ENCODE measurements around the gene DDX10. TPM values are rescaled to one million over a fixed set of nuclear protein-coding genes. Genes with fewer than 3 reads are reported as not detected.
A peak's percentile ranks its signal among the peaks of the same experiment; 100 is the strongest.

Gene DDX10
- total RNA-seq, 2 experiments from 2014 or later, result 15.0 to 15.4 TPM

GRCh38 chr11:108947654-108948570 lies 283.0 kb downstream of the DDX10 start:
- Histone ChIP-seq H3K4me1 (ENCODE audit: insufficient read depth, low read length) (no peaks in the 10 kb centered on the region), H3K27me3 (ENCODE audit: control insufficient read depth in 1 of 2, insufficient read depth in 2 of 2, low read length in 2 of 2) (no peaks in the 10 kb centered on the region), H3K36me3 (ENCODE audit: insufficient read depth, low read length) (peaks cover 2% of the 10 kb centered on the region), H3K27ac (ENCODE audit: low read depth in 1 of 2, low read length in 2 of 2) (no peak overlapping the region), H3K4me3 (ENCODE audit: low read length) (no peak overlapping the region), H3K9me3 (ENCODE audit: control insufficient read depth in 1 of 2, insufficient read depth in 1 of 2, low read length in 2 of 2) (no peaks in the 10 kb centered on the region)
- intact Hi-C loops (cut with DNase I, micrococcal nuclease), result no loop called here
- H3K9me3 Mint-ChIP-seq, result peaks cover 14% of the 10 kb centered on the region
- peak in 1 of 14 experiments; percentile 41 for DNase-seq
- no peaks in the 10 kb centered on the region for H3K27me3 Mint-ChIP-seq
- no peak for TF ChIP-seq CTCF (IDR thresholded peaks at IDR 0.05)
- no peak overlapping the region for H3K27ac Mint-ChIP-seq
- POLR2A ChIA-PET, result no interaction called here
- no peaks in the 10 kb centered on the region for H3K4me1 Mint-ChIP-seq (ENCODE audit: low read depth)
- CTCF ChIA-PET, result no interaction called here
- H3K4me3 Mint-ChIP-seq, result no peak overlapping the region
- peaks cover 44% of the 10 kb centered on the region for H3K36me3 Mint-ChIP-seq (ENCODE audit: low read depth)
- no peak for ATAC-seq (ENCODE audit: poor library complexity)

- intact Hi-C loops (cut with DNase I, micrococcal nuclease), result no loop called here
- ChIA-PET POLR2A (no interaction called here), CTCF (no interaction called here)
- H3K9me3 ChIP-seq (ENCODE audit: control insufficient read depth in 1 of 2, insufficient read depth in 1 of 2, low read length in 2 of 2), result no peaks in the 10 kb centered on the region
- H3K36me3 ChIP-seq (ENCODE audit: insufficient read depth, low read length), result no peaks in the 10 kb centered on the region
- H3K4me1 ChIP-seq (ENCODE audit: insufficient read depth, low read length), result no peaks in the 10 kb centered on the region
- no peaks in the 10 kb centered on the region for H3K9me3 Mint-ChIP-seq
- no peak overlapping the region for H3K4me3 Mint-ChIP-seq
- TF ChIP-seq CTCF (IDR thresholded peaks at IDR 0.05), result no peak
- H3K4me3 ChIP-seq (ENCODE audit: low read length), result no peak overlapping the region
- H3K27ac ChIP-seq (ENCODE audit: low read depth in 1 of 2, low read length in 2 of 2), result no peak overlapping the region
- H3K27ac Mint-ChIP-seq, result no peak overlapping the region
- DNase-seq, result no peak
- ATAC-seq (ENCODE audit: poor library complexity), result no peak
- H3K36me3 Mint-ChIP-seq (ENCODE audit: low read depth), result peaks cover under 1% of the 10 kb centered on the region
- no peaks in the 10 kb centered on the region for H3K27me3 ChIP-seq (ENCODE audit: control insufficient read depth in 1 of 2, insufficient read depth in 2 of 2, low read length in 2 of 2)
- no peaks in the 10 kb centered on the region for H3K4me1 Mint-ChIP-seq (ENCODE audit: low read depth)
- H3K27me3 Mint-ChIP-seq, result no peaks in the 10 kb centered on the region
Measured at GRCh38 chr11:108958368-108959104, 293.7 kb downstream of the DDX10 start.

GRCh38 chr11:108959105-108959761 lies 294.4 kb downstream of the DDX10 start:
- intact Hi-C loops (cut with DNase I, micrococcal nuclease), result no loop called here
- no peak for ATAC-seq (ENCODE audit: poor library complexity)
- Histone ChIP-seq H3K4me1 (ENCODE audit: insufficient read depth, low read length) (no peaks in the 10 kb centered on the region), H3K27ac (ENCODE audit: low read depth in 1 of 2, low read length in 2 of 2) (no peak overlapping the region), H3K36me3 (ENCODE audit: insufficient read depth, low read length) (no peaks in the 10 kb centered on the region), H3K4me3 (ENCODE audit: low read length) (no peak overlapping the region), H3K9me3 (ENCODE audit: control insufficient read depth in 1 of 2, insufficient read depth in 1 of 2, low read length in 2 of 2) (no peaks in the 10 kb centered on the region), H3K27me3 (ENCODE audit: control insufficient read depth in 1 of 2, insufficient read depth in 2 of 2, low read length in 2 of 2) (no peaks in the 10 kb centered on the region)
- no peak overlapping the region for H3K27ac Mint-ChIP-seq
- no peaks in the 10 kb centered on the region for H3K36me3 Mint-ChIP-seq (ENCODE audit: low read depth)
- no peak overlapping the region for H3K4me3 Mint-ChIP-seq
- DNase-seq, result no peak
- ChIA-PET POLR2A (no interaction called here), CTCF (no interaction called here)
- no peaks in the 10 kb centered on the region for H3K4me1 Mint-ChIP-seq (ENCODE audit: low read depth)
- H3K9me3 Mint-ChIP-seq, result no peaks in the 10 kb centered on the region
- TF ChIP-seq CTCF (IDR thresholded peaks at IDR 0.05), result no peak
- no peaks in the 10 kb centered on the region for H3K27me3 Mint-ChIP-seq

All from CD4-positive, alpha-beta T cell (primary cell).